ENCODE results near the gene MSLN.
"Not testable (repeated sequence)": the region's sequence is repeated elsewhere in the genome, so short reads cannot be mapped to it uniquely, and the experiment has no call there.

MSLN gene

DNA sequence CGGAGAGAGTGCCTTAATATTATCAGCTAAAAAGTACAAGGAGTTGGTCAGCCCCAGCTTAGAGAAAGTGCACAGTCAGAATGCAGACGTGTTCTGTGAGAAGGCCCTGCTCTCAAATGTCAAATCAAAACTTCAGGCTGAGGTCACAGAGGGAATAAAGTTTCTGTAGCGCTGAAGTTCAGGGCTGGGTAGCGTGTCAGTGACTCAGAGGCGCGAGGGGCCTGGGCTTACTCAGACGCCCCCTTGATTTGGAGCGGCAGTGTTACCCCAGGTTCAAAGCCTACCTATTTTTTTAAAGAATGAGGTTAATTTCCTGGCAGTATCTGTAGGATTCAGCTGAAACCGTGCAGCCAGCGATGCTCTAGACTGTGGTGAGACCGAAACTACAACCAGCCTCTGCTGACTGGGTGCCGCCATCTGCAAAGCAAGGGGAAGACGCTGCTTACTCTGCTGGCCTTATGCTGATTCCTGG, 24.5 kb upstream of the MSLN start:
- no peak for DNase-seq

GRCh38 chr16:736936-737481, 23.5 kb upstream of the MSLN start:
- no peak for DNase-seq

- no peak for DNase-seq
These were observed 20.7 kb upstream of the MSLN start for GRCh38 chr16:739560-740458.

DNA sequence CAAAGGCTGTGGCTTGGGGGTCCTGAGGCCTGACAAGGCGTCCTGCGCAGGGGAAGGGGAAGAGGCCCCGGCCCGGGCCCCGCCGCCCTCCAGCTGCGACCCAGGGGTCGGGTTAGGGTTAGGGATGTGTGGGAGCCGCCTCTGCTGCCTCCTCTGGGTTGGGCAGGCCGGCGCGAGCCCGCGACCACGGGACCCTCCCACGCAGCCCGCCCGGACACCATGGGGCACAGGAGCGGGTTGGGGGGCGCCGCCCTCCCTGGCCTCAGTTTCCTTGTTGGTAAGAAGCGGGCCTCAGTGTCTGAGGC, 20.1 kb upstream of the MSLN start:
- no peak for DNase-seq

- DNase-seq, result peak; percentile 65 to 86
These were observed 19.6 kb upstream of the MSLN start, which contains the start of gene CIAO3 for GRCh38 chr16:740764-741505. CIAO3 (minus strand) TSS chr16:740997; CDS start chr16:740985, 12 bp downstream.

DNA sequence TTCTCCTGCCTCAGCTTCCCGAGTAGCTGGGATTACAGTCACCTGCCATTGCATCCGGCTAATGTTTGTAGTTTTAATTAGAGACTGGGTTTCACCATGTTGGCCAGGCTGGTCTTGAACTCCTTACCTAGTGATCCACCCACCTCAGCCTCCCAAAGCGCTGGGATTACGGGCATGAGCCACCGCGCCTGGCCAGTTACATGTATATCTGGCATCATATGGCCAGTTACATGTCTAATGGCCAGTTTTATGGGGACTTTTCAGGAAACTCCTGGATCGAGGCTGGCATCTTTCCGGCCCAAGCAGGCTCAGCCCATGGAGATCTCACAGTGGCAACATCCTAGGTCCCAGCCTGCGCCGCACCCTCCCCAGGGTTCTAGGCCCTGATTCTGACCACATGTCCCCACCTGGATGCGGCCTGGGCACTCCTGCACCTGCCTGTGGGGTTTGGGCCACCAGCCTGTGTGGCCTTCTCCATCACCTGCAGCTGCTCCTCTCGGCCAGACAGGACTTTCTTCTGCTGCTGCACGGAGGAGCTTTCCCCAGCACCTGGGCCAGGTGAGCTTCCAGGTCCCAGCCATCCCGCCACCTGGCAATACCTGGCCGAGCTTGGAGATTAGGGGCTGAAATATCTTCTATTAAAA, 18.4 kb upstream of the MSLN start:
- no peak for DNase-seq

GRCh38 chr16:742894-743293, 17.6 kb upstream of the MSLN start:
- not testable (repeated sequence) for DNase-seq

DNA sequence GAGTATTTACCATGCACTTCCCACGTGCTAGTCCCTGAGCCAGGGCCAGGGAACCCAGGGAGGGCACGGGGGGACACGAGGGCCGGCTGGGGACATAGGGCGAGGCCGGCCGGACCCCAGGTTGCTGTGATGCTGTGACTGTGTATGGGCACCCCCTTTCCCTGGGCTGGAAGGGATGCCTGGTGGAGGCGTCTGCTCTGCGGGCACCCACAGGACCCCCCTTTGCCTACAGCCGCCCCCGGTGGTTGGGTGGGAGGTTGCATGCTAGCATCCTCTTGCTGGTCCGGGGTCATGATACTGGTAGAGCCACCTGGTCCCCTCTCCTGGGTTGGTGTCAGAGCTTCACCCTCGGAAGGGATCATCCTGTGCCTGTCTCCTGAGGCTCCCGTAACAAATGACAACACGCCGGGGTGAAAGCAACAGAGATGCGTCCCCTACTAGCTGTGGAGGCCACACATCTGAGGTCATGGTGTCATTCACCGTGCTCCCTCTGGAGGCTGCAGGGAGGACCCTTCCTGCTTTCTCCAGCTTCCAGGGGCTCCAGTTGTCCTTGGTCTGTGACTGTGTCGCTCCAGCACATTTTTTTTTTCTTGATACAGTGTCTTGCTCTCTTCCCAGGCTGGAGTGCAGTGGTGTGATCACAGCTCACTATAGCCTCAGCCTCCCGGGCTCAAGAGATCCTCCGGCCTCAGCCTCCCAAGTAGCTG, 16.6 kb upstream of the MSLN start:
- DNase-seq, result no peak

- peak in 1 of 2 experiments; percentile 38 for DNase-seq
These were observed 14.8 kb upstream of the MSLN start for GRCh38 chr16:745739-746138.

DNA sequence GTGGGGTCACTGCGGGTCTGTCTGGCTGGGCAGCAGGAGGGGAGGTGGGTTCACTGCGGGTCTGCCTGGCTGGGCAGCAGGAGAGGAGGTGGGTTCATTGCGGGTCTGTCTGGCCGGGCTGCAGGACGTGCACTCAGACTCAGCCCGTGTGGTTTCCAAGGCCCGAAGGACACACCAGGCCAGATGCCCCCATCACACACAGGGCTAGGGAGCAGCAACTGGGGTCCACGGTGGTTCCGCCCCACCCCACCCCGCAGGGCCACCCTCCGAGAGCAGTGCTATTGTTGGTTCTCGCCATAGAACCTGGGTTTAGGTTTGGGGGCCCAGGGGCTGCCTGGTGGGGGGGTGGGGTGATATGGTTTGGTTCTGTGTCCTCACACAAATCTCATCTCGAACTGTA, 13.9 kb upstream of the MSLN start:
- DNase-seq, result no peak

DNA sequence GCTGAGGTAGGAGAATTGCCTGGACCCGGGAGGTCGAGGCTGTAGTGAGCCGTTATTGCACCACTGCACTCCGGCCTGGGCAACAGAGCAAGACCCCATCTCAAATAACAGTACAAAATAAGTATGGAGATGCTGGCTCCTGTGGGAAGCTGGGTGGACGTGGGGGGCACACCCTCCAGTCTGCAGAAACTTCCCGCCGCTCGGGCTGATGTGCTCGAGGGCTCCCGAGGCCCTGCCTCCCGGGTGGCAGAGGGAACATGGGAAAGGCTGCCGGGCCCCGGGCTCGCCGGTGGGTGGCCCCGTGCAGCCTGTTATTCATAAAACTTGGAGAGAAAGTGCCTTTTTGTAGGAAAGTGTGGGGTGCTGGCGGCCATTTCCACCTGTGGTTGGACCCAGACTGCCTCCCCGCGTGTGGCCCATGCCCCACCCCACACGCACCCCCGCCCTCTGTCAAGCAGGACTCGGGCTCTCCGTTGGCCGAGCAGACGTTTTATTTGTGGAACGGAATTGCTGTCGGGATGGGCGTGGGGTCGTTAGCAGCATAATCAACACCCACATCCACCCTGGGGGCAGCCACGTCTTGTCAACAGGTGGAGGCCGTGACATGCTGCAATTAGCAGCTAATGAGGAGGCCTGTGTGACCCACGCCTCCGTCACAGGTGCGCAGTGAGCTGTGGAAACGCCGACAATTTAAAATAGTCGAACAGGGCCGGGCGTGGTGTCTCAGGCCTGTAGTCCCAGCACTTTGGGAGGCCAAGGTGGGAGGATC, 12.4 kb upstream of the MSLN start:
- no peak for DNase-seq

- no peak for DNase-seq
These were observed 11.5 kb upstream of the MSLN start for GRCh38 chr16:749010-749409.

DNA sequence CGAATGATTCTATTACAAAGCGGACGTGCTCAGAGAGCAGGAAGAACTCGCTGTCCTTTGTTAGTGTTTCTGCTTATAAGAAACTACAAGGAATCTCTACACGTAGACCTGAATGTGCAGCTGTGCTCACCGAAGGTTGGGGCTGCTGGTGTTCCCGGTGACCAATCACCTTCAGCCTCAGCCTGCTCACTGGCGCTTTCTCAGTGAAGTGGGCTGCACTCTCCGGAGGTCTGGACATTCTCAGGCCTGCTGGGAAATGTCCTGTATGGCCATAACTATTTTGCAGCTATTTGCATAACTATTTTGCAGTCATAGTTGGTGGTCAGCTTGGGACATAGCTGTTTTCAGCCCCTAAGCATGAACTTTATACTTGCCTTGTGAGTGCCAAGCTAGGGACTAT, 10.0 kb upstream of the MSLN start:
- DNase-seq, result no peak

DNA sequence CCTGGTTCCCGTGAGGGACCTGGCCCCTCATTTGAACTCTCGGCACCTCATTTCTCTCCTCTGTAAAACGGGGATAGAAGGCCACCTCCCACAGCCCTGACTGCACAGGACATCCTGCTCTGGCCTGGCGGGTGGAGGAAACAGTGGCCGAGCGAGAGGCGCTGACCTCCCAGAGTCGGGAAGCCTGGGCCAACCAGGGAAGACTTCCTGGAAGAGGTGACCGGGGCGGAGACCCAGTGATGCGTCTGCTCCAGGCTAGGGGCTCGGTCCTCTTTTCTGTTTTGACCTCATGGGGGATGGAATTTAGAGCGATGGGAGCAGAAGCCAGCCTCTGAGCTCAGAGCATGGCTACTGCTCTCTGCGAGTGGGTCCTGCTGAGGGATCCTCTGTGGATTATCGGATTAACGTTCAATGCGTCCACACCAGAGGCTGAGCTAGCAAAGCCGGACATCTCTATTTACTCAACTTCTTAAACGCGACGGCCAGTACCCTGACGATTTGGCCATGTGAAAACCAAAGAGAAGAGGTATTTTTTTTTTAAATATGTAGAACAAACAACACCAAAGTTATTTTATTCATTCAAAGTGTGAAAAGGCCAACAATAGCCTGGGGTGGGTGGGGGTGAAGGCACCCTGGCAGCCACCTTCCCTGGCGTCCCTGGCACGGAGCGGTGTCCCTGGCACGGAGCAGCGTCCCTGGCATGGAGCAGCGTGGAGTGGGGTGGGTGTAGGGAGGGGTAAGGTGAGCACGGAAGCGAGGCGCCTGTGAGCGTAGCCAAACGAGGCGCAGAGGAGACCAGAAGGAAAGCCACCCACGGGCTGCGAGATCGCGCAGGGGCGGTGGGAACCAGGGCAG, 9.2 kb upstream of the MSLN start:
- peak in 1 of 2 experiments; percentile 43 for DNase-seq

DNA sequence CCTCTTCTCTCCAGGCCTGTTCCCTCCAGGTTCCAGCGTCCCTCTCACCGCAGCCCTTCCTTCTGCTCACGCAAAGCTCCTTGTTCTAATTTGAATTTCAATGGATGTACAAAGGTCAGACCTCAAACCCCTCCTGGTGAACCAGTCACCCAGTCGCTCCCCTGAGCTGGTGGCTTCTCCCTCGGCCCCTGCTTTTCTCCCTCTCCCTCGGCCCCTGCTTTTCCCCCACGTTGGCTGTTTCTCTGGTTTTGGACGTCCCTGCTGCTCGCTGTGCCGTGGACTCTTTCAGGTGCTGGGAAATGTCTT, 8.6 kb upstream of the MSLN start:
- no peak for DNase-seq

GRCh38 chr16:754121-754607, 6.4 kb upstream of the MSLN start:
- DNase-seq, result not testable (repeated sequence)

DNA sequence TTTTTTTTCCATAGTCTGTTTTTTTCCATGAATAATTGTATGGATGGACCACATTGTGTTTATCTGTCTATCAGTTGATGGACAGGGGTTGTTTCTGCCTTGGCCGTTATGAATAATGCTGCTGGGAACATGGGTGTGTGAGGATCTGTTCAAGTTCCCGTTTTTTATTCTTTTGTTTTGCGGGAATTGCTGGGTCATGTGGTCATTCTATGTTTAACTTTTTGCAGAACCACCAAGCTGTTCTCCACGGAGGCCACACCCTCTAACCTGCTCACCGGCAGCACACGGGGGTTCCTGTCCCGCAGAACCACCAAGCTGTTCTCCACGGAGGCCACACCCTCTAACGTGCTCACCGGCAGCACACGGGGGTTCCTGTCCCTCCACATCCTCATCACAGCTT, 5.9 kb upstream of the MSLN start:
- no peak for DNase-seq

DNA sequence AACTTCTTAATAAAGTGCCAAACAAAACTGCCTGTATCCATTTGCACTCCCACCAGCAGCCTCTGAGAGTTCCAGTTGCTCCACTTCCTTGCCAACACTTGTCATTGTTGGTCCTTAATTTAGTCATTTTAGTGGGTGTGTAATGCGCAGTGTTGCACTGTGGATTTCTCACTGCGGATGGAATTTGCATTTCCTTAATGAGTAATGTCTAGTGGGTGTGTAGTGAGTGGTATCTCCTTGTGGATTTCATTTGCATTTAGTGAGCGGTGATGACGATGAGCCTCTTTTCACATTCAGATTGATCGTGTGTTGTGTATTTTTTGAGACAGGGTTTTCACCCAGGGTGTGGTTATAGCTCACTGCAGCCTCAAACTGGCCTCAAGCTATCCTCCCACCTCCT, 4.1 kb upstream of the MSLN start:
- DNase-seq, result no peak

- DNase-seq, result peak in 1 of 2 experiments; percentile 47
These were observed 1.2 kb upstream of the MSLN start for GRCh38 chr16:759110-759910.

- no peak for DNase-seq
These were observed 469 bp upstream of the MSLN start for GRCh38 chr16:760065-760464.
